ENCODE results near the gene RALA.
"Not testable (repeated sequence)": the region's sequence is repeated elsewhere in the genome, so short reads cannot be mapped to it uniquely, and the experiment has no call there.

Gene RALA

DNA sequence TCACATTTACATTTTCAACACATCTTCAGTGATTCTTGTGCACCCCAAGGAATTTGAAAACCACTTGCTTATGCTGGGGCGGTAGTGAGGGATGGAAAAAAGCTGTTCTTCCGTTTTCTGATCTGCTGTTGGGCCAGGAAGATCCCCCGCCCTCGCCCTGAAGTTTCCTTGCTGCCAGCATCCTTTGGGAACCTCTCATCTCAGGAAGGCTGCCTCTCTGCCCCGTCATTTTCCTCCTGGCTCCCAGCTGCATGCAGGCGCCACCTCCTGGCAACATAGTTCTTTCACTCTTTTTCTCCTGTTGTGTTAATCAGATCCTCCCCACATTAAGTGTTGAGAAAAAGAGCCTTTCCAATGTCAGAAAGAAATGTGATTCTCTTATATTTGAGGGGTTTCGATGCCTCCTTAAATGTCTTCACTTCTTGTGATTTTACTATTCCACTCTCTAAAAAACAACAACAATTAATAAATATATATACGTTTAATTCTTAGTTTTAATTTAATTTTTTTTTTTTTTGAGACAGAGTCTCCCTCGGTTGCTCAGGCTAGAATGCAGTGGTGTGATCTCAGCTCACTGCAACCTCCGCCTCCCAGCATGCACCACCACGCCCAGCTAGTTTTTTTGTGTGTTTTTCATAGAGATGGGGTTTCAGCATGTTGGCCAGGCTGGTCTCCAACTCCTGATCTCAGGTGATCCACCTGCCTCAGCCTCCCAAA lies 122.9 kb downstream of the RALA start:
- ChIA-PET CTCF (interaction anchor here (0.6 to 7.6 kb wide), 5 partner anchors 9 to 166 kb away, joined by 3 to 86 read pairs (median 4); no protein-coding TSS in a partner anchor), POLR2A (interaction anchor here (0.6 to 1.6 kb wide), 3 partner anchors 123 to 166 kb away, joined by 3 to 6 read pairs (median 3); partner anchors contain the start of gene RALA)
- TF ChIP-seq TARDBP (IDR thresholded peaks at IDR 0.05) (no peak), L3MBTL2 (conservative IDR thresholded peaks at IDR 0.05) (no peak), SP1 (IDR thresholded peaks at IDR 0.05) (no peak), FOXK2 (IDR thresholded peaks at IDR 0.05) (no peak), FOXA1 (IDR thresholded peaks at IDR 0.05) (no peak), BHLHE40 (IDR thresholded peaks at IDR 0.05; ENCODE audit: borderline replicate concordance) (no peak), CTBP1 (IDR thresholded peaks at IDR 0.05; ENCODE audit: borderline replicate concordance) (no peak), LEF1 (IDR thresholded peaks at IDR 0.05; ENCODE audit: borderline replicate concordance) (no peak), SUZ12 (IDR thresholded peaks at IDR 0.05) (no peak), FOXM1 (IDR thresholded peaks at IDR 0.05; ENCODE audit: borderline replicate concordance) (no peak), HDGF (IDR thresholded peaks at IDR 0.05; ENCODE audit: borderline replicate concordance) (no peak)
- TF ChIP-seq, protein P1, sequence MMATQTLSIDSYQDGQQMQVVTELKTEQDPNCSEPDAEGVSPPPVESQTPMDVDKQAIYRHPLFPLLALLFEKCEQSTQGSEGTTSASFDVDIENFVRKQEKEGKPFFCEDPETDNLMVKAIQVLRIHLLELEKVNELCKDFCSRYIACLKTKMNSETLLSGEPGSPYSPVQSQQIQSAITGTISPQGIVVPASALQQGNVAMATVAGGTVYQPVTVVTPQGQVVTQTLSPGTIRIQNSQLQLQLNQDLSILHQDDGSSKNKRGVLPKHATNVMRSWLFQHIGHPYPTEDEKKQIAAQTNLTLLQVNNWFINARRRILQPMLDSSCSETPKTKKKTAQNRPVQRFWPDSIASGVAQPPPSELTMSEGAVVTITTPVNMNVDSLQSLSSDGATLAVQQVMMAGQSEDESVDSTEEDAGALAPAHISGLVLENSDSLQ (IDR thresholded peaks at IDR 0.05) = no peak
- peak; percentile 77 for DNase-seq (ENCODE audit: extremely low spot score)

DNA sequence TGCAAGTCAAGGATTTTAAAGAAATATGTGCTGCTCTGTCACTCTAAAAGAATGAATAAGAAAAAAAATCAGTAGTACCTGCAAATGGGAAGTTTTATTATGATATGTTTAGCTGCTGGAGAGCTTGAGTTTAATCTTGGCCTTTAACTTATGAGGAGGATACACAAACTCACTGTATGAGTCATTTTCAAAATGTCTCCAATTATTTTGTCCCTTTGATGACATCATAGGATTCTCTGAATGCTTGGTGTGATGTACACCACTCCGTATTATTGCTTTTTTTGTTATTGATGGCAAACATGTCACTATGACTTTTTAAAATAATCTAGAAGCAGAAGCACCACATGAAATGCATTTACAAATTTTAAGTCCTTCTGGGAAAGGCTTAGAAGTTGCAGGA lies 125.8 kb downstream of the RALA start:
- ChIA-PET POLR2A (no interaction called here), CTCF (interaction anchor here (0.7 to 7.6 kb wide), 2 partner anchors 79 to 169 kb away, joined by 3 to 86 read pairs; no protein-coding TSS in a partner anchor)
- no peak for DNase-seq (ENCODE audit: extremely low spot score)
- TF ChIP-seq L3MBTL2 (conservative IDR thresholded peaks at IDR 0.05) = no peak
- no peak for TF ChIP-seq ARNT (IDR thresholded peaks at IDR 0.05)
- no peak for TF ChIP-seq SUZ12 (IDR thresholded peaks at IDR 0.05)
- no peak for TF ChIP-seq ELF4 (IDR thresholded peaks at IDR 0.05)

DNA sequence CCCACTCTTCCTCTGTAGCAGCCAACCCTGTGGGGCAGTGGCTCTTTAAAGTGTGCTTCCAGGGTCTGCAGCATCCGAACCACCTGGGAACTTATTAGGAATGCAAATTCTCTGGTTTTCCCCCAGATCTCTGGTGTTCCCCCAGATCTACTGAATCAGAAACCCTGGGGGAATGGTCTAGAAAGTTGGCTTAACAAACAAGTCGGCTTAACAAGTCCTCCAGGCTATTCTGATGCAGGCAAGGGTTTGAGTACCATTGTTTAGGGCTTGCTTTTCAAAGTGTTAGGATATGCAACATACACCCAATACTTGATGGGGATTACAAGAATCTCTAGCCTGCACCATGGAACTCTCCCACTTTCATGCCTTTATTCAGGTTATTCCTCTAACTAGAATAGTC lies 126.3 kb downstream of the RALA start:
- CTCF ChIA-PET = interaction anchor here (0.7 to 1.2 kb wide), 3 partner anchors 54 to 169 kb away, joined by 3 read pairs; no protein-coding TSS in a partner anchor
- no peak for DNase-seq (ENCODE audit: extremely low spot score)

DNA sequence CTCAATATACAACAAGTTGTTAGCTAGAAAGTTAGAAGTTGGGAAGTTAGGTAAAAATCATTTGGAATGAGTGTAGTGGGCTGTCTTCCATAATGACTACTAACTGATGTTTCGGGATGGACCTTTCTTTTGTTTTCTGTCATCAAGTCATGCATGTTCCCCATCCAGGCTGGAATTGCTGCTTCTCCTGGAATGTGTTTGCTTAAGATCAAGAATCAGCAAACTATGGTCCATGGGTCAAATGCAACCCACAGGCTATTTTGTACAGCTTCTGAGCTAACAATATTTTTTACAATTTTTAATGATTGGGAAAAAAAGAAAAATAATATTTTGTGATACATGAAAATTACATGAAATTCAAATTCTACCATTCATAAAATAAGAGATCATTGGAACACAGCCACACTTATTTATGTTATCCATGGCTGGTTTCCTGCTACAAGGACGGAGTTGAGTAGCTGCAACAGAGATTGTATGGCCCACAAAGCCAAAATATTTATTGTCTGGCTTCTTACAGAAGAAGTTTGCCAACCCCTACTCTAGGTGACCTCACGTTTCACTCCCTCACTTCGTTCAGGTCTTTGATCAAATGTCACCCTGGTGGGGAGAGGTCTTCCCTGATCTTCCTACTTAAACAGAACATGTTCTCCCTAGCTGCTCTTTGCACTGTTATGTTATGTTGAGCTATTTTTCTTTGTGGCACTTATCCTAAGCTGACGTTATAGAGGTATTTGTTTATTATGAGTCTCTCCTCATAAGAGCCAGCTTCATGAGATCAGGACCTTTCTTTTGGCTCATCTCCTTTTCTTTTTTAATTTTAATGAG lies 127.1 kb downstream of the RALA start:
- no peak for DNase-seq (ENCODE audit: extremely low spot score)
- POLR2A ChIA-PET = no interaction called here
- CTCF ChIA-PET = interaction anchor here (0.7 to 1.6 kb wide), 4 partner anchors 12 to 170 kb away, joined by 3 read pairs; no protein-coding TSS in a partner anchor
- TF ChIP-seq L3MBTL2 (conservative IDR thresholded peaks at IDR 0.05) (no peak), ELF4 (IDR thresholded peaks at IDR 0.05) (no peak), BHLHE40 (IDR thresholded peaks at IDR 0.05; ENCODE audit: borderline replicate concordance) (no peak), FOXK2 (IDR thresholded peaks at IDR 0.05) (no peak), ARNT (IDR thresholded peaks at IDR 0.05) (no peak), LEF1 (IDR thresholded peaks at IDR 0.05; ENCODE audit: borderline replicate concordance) (no peak)

More for the DNA sequence above, 126.3 kb downstream of the RALA start:
- TF ChIP-seq HDGF (IDR thresholded peaks at IDR 0.05; ENCODE audit: borderline replicate concordance) (no peak), L3MBTL2 (conservative IDR thresholded peaks at IDR 0.05) (no peak), LEF1 (IDR thresholded peaks at IDR 0.05; ENCODE audit: borderline replicate concordance) (no peak), ELF4 (IDR thresholded peaks at IDR 0.05) (no peak), FOXM1 (IDR thresholded peaks at IDR 0.05; ENCODE audit: borderline replicate concordance) (no peak), TARDBP (IDR thresholded peaks at IDR 0.05) (no peak), NFRKB (IDR thresholded peaks at IDR 0.05) (no peak), SUZ12 (IDR thresholded peaks at IDR 0.05) (no peak), SP1 (IDR thresholded peaks at IDR 0.05) (no peak), ZNF384 (IDR thresholded peaks at IDR 0.05) (no peak), ARNT (IDR thresholded peaks at IDR 0.05) (no peak)
- TF ChIP-seq, protein P1 (IDR thresholded peaks at IDR 0.05) = no peak
- POLR2A ChIA-PET = no interaction called here

DNA sequence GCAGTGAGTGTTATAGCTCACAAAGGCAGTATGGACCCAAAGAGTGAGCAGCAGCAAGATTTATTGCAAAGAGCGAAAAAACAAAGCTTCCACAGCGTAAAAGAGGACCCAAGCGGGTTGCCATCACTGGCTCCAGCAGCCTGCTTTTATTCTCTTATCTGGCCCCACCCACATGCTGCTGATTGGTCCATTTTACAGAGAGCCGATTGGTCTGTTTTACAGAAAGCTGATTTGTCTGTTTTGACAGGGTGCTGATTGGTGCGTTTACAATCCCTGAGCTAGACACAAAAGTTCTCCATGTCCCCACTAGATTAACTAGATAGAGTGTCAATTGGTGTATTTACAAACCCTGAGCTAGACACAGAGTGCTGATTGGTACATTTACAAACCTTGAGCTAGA lies 129.9 kb downstream of the RALA start:
- DNase-seq (ENCODE audit: extremely low spot score); CTCF ChIA-PET; POLR2A ChIA-PET: not testable (repeated sequence)

DNA sequence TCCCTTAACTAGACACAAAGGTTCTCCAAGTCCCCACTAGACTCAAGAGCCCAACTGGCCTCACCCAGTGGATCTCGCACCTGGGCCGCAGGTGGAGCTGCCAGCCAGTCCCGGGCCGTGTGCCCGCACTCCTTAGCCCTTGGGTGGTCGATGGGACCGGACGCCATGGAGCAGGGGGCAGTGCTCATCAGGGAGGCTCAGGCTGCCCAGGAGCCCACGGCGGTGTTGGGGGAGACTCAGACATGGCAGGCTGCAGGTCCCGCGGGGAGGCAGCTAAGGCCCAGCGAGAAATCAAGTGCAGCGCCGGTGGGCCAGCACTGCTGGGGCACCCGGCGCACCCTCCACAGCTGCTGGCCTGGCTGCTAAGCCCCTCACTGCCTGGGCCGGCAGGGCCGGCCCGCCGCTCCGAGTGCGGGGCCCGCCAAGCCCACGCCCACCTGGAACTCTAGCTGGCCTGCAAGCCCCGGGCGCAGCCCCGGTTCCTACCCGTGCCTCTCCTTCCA lies 130.5 kb downstream of the RALA start:
- ChIA-PET CTCF (no interaction called here), POLR2A (no interaction called here)
- no peak for TF ChIP-seq FOXK2 (IDR thresholded peaks at IDR 0.05)
- no peak for TF ChIP-seq FOXA1 (IDR thresholded peaks at IDR 0.05)
- no peak for TF ChIP-seq CTBP1 (IDR thresholded peaks at IDR 0.05; ENCODE audit: borderline replicate concordance)
- no peak for TF ChIP-seq SP1 (IDR thresholded peaks at IDR 0.05)
- no peak for TF ChIP-seq BHLHE40 (IDR thresholded peaks at IDR 0.05; ENCODE audit: borderline replicate concordance)
- TF ChIP-seq NFRKB (IDR thresholded peaks at IDR 0.05) = no peak
- TF ChIP-seq TARDBP (IDR thresholded peaks at IDR 0.05) = no peak
- no peak for DNase-seq (ENCODE audit: extremely low spot score)

Measured in HEK293T (cell line).